Measurements from ENCODE around the gene CORO7.

DNA sequence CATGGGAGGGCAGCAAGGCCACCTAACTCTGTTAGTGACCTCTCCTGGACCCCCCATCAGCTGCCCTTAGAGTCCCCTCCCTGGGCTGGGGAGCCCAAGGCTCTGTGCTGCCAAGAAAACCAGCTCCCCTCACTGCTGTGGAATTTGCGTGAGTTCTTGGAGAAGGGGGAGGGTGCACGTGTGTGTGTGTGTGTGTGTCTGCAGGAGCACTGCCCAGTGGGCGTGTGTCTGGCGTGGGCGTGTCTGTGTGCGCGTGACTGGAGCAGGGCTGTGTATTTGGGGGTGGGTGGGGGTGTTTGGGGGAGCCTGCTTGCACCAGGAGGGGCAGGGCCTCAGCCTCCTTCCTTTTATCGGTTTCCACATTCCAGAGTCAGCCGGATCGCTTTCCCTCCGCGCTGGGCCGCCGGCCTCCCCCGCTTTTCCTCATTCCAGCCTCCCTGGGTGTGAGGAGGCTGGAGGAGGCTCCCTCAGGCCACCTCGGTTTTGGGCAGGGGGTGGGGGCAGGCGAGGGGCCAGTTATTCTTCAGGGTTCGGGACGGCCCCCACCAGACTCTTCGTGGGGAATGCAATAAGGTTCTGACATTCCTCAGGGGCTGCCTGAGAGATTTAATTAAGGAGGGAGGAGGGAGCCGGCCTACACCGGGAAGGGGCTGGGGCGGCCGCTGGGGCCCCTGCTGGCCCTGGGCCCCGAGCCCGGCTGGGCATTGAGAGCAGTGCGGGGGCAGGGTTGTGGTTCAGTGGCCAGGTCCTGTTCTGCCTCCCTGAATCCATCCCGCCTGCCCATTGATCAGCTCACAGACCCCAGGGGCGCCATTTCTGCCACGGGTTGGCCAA lies 42.3 kb downstream of the CORO7 start:
- TF ChIP-seq, protein P1, sequence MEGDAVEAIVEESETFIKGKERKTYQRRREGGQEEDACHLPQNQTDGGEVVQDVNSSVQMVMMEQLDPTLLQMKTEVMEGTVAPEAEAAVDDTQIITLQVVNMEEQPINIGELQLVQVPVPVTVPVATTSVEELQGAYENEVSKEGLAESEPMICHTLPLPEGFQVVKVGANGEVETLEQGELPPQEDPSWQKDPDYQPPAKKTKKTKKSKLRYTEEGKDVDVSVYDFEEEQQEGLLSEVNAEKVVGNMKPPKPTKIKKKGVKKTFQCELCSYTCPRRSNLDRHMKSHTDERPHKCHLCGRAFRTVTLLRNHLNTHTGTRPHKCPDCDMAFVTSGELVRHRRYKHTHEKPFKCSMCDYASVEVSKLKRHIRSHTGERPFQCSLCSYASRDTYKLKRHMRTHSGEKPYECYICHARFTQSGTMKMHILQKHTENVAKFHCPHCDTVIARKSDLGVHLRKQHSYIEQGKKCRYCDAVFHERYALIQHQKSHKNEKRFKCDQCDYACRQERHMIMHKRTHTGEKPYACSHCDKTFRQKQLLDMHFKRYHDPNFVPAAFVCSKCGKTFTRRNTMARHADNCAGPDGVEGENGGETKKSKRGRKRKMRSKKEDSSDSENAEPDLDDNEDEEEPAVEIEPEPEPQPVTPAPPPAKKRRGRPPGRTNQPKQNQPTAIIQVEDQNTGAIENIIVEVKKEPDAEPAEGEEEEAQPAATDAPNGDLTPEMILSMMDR (IDR thresholded peaks at IDR 0.05): no peak
- no peak for TF ChIP-seq EZH2 (IDR thresholded peaks at IDR 0.05; ENCODE audit: borderline replicate concordance, insufficient read depth, low read depth, low read length, poor library complexity, severe bottlenecking)
